DND-41 (cell line): ENCODE measurements around the gene SLC13A2.

Experiments
- ATAC-seq: fragments of 200-7000 bp; cut with Tn5 transposase; 3 replicates; pipeline ENCODE4 v1.9.1; 2021; ENCODE audit warnings: low read depth; ENCODE audit not compliant: insufficient read depth
- DNase-seq: peaks from one replicate; pipeline ENCODE4 v3.0.0-alpha.2; 2020
- H2AFZ ChIP-seq: 2 replicates; pipeline ENCODE4 v1.6.0; 2012; ENCODE audit warnings: low read depth, low read length
- H3K27ac ChIP-seq: 2 replicates; pipeline ENCODE4 v1.5.1; 2012; ENCODE audit warnings: low read length, inconsistent platforms
- H3K27me3 ChIP-seq: fragments of 200-600 bp; sonication (generic); 2 replicates; pipeline ENCODE4 v1.6.0; 2012; ENCODE audit warnings: low read length, mild to moderate bottlenecking, inconsistent platforms; ENCODE audit not compliant: insufficient read depth, poor library complexity
- H3K36me3 ChIP-seq: 2 replicates; pipeline ENCODE4 v1.5.1; 2012; ENCODE audit warnings: low read length, inconsistent platforms; ENCODE audit not compliant: insufficient read depth
- H3K4me1 ChIP-seq: 2 replicates; pipeline ENCODE4 v1.5.1; 2012; ENCODE audit warnings: mild to moderate bottlenecking, low read length; ENCODE audit not compliant: insufficient read depth
- H3K4me2 ChIP-seq: 2 replicates; pipeline ENCODE4 v1.6.0; 2012; ENCODE audit warnings: mild to moderate bottlenecking, moderate library complexity, low read length, inconsistent platforms; ENCODE audit not compliant: insufficient read depth
- H3K4me3 ChIP-seq, 2 experiments: fragments of 200-600 bp in 1 of 2; shearing (Covaris generic) in 1 of 2; 2 replicates each; pipeline ENCODE4 v1.5.1; 2012 to 2016; ENCODE audit warnings: inconsistent platforms in 2 of 2, low read length in 2 of 2, mild to moderate bottlenecking in 2 of 2, low read depth in 1 of 2, moderate library complexity in 1 of 2
- H3K79me2 ChIP-seq: 2 replicates; pipeline ENCODE4 v1.6.0; 2012; ENCODE audit warnings: low read length, inconsistent platforms; ENCODE audit not compliant: insufficient read depth
- H3K9ac ChIP-seq: 2 replicates; pipeline ENCODE4 v1.6.0; 2012; ENCODE audit warnings: low read depth, mild to moderate bottlenecking, inconsistent platforms, low read length, moderate library complexity
- H3K9me3 ChIP-seq: 2 replicates; pipeline ENCODE4 v1.5.1; 2012; ENCODE audit warnings: low read length, moderate library complexity, mild to moderate bottlenecking, inconsistent platforms; ENCODE audit not compliant: insufficient read depth, severe bottlenecking
- H4K20me1 ChIP-seq: 2 replicates; pipeline ENCODE4 v1.6.0; 2012; ENCODE audit warnings: low read length; ENCODE audit not compliant: insufficient read depth
- EZH2 ChIP-seq: IDR thresholded peaks from 3 replicates; pipeline ENCODE4 v1.6.1; 2012; ENCODE audit warnings: borderline replicate concordance, low read depth, mild to moderate bottlenecking, moderate library complexity, low read length, inconsistent platforms; ENCODE audit not compliant: severe bottlenecking
- TF ChIP-seq, protein P1 (sequence below): IDR thresholded peaks from 2 replicates; pipeline ENCODE4 v1.5.1; 2012; ENCODE audit warnings: borderline replicate concordance, low read length, moderate library complexity, mild to moderate bottlenecking; ENCODE audit not compliant: poor library complexity, severe bottlenecking; ENCODE audit errors: extremely low read depth

Gene SLC13A2

DNA sequence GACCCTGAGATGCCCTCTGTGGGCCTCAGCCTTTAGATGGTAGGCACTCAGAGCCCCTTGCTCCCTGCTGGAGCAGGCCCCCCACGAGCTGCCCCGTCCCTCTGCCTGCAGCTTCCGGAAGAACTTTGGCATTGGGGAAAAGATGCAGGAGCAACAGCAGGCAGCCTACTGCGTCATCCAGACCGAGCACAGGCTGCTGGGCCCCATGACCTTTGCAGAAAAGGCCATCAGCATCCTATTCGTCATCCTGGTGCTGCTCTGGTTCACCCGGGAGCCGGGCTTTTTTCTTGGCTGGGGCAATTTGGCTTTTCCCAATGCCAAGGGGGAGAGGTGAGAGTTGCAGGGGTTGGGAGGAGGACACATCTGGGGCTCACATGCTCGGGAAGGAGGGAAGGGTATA lies 20.0 kb downstream of the SLC13A2 start:
- no peak for ATAC-seq
- Histone ChIP-seq H3K27me3 (no peaks in the 10 kb centered on the region), H3K27ac (no peak overlapping the region), H3K4me3 (no peak overlapping the region), H4K20me1 (no peaks in the 10 kb centered on the region), H3K79me2 (no peaks in the 10 kb centered on the region), H3K4me2 (no peak overlapping the region), H2AFZ (no peak overlapping the region), H3K9ac (no peak overlapping the region), H3K9me3 (no peaks in the 10 kb centered on the region), H3K4me1 (no peaks in the 10 kb centered on the region), H3K36me3 (no peaks in the 10 kb centered on the region)
- no peak for TF ChIP-seq EZH2
- TF ChIP-seq, protein P1, sequence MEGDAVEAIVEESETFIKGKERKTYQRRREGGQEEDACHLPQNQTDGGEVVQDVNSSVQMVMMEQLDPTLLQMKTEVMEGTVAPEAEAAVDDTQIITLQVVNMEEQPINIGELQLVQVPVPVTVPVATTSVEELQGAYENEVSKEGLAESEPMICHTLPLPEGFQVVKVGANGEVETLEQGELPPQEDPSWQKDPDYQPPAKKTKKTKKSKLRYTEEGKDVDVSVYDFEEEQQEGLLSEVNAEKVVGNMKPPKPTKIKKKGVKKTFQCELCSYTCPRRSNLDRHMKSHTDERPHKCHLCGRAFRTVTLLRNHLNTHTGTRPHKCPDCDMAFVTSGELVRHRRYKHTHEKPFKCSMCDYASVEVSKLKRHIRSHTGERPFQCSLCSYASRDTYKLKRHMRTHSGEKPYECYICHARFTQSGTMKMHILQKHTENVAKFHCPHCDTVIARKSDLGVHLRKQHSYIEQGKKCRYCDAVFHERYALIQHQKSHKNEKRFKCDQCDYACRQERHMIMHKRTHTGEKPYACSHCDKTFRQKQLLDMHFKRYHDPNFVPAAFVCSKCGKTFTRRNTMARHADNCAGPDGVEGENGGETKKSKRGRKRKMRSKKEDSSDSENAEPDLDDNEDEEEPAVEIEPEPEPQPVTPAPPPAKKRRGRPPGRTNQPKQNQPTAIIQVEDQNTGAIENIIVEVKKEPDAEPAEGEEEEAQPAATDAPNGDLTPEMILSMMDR: no peak
- no peak for DNase-seq

DNA sequence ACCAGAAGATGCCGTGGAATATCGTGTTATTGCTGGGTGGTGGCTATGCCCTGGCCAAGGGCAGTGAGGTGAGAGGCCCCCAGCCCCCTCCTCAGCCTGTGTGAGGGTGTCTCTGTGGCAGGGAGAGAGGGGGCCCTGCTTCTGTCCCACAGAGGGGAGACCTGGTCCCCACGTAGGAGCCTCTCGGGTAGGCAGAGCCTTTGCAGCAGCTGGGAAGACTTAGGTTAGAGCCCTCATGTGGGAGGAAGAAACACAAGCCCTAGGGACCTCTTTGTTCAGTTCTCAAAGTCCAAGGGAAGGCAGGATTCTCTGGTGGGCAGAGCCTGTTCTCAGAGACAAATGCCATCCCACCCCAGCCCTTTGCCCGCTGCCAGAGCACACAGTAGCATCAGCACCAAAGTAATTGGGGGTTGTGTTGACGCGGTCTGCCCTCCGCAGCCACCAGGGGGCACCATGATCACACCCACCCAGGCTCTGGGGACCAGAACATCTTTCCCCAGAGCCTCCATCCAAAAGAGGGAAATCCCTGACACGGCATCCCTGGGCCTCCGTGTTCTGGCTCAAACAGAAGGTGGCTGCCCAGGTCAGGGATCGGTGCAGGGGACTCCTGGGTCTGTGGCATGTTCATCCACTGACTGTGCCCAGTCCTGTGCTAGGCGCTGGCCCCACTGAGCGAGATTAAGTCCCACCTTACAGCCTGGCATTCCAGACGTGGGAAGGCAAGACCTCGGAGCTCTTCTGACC lies 21.2 kb downstream of the SLC13A2 start:
- H3K4me1 ChIP-seq: no peaks in the 10 kb centered on the region
- H3K9me3 ChIP-seq: no peaks in the 10 kb centered on the region
- DNase-seq (peak; percentile 78), ATAC-seq (peak; percentile 96)
- TF ChIP-seq, protein P1: peak; percentile 95
- TF ChIP-seq EZH2: no peak
- no peaks in the 10 kb centered on the region for H4K20me1 ChIP-seq
- no peaks in the 10 kb centered on the region for H3K27me3 ChIP-seq
- H3K4me3 ChIP-seq: no peak overlapping the region
- no peaks in the 10 kb centered on the region for H3K79me2 ChIP-seq
- H3K36me3 ChIP-seq: no peaks in the 10 kb centered on the region
- no peak overlapping the region for H3K9ac ChIP-seq
- H3K27ac ChIP-seq: no peak overlapping the region
- H2AFZ ChIP-seq: no peak overlapping the region
- H3K4me2 ChIP-seq: no peak overlapping the region

DNA sequence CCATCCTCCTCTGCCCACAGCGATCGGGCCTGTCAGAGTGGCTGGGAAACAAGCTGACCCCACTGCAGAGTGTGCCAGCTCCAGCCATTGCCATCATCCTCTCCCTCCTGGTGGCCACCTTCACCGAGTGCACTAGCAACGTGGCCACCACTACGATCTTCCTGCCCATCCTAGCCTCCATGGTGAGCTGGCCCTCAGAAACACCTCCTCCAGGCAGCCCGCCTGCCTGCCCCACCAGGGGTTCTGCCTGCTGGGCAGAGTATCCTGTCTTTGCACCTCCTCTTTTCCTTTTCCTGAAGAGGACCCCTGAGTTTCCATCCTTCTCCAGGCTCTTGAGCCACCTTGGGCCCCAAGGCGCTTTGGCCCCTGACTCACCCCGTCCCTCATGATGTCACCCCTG lies 22.2 kb downstream of the SLC13A2 start:
- Histone ChIP-seq H3K27me3 (no peaks in the 10 kb centered on the region), H3K79me2 (no peaks in the 10 kb centered on the region), H3K36me3 (no peaks in the 10 kb centered on the region), H4K20me1 (no peaks in the 10 kb centered on the region), H3K4me1 (no peaks in the 10 kb centered on the region), H3K4me2 (no peak overlapping the region), H3K4me3 (no peak overlapping the region), H3K27ac (no peak overlapping the region), H3K9me3 (no peaks in the 10 kb centered on the region), H3K9ac (no peak overlapping the region), H2AFZ (no peak overlapping the region)
- no peak for ATAC-seq
- TF ChIP-seq, protein P1: no peak
- no peak for TF ChIP-seq EZH2
- no peak for DNase-seq

DNA sequence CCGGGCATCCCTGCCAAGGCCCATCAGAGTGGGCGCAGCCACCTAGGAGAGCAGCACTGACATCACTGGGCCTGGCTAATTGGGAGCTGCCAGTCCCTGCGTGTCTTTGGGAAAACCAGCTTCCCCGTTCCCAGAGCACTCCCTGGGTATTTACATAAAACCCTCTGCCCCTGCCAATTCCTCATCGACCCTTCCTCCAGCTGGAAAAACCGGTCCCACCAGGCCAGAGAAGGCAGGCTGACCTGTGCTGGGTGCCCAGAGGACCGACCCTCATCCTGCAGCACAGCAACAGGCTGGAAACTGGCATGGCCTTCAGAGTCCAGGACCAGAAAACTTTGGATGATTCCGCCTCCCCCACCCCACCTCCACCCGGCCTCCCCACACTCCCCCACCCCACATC lies 24.5 kb downstream of the SLC13A2 start:
- no peak for ATAC-seq
- DNase-seq: no peak
- no peak overlapping the region for H3K27ac ChIP-seq
- H3K4me2 ChIP-seq: no peak overlapping the region
- H3K36me3 ChIP-seq: no peaks in the 10 kb centered on the region
- peaks cover 10% of the 10 kb centered on the region for H3K27me3 ChIP-seq
- no peaks in the 10 kb centered on the region for H3K4me1 ChIP-seq
- no peak overlapping the region for H3K4me3 ChIP-seq
- no peak overlapping the region for H2AFZ ChIP-seq
- TF ChIP-seq, protein P1: no peak
- no peak for TF ChIP-seq EZH2
- H4K20me1 ChIP-seq: no peaks in the 10 kb centered on the region
- no peaks in the 10 kb centered on the region for H3K79me2 ChIP-seq
- H3K9me3 ChIP-seq: no peaks in the 10 kb centered on the region
- no peak overlapping the region for H3K9ac ChIP-seq
